Daoy (cell line): Measurements from ENCODE around the gene KCNG1. TPM values are rescaled to one million over a fixed set of nuclear protein-coding genes. Genes with fewer than 3 reads are reported as not detected.
"Not testable (repeated sequence)": the region's sequence is repeated elsewhere in the genome, so short reads cannot be mapped to it uniquely, and the experiment has no call there.

Source experiments
- DNase-seq: peaks from one replicate; pipeline ENCODE4 v3.0.0-alpha.2; 2015; ENCODE audit warnings: low read depth
- total RNA-seq: library from RNA; depleted of rRNA; stranded (reverse); fragments of >200 nt; shearing (Covaris generic); gene quantifications from 2 replicates; pipeline ENCODE4 v1.2.3, GENCODE V29; 2014; rRNA removed

The KCNG1 gene, protein sequence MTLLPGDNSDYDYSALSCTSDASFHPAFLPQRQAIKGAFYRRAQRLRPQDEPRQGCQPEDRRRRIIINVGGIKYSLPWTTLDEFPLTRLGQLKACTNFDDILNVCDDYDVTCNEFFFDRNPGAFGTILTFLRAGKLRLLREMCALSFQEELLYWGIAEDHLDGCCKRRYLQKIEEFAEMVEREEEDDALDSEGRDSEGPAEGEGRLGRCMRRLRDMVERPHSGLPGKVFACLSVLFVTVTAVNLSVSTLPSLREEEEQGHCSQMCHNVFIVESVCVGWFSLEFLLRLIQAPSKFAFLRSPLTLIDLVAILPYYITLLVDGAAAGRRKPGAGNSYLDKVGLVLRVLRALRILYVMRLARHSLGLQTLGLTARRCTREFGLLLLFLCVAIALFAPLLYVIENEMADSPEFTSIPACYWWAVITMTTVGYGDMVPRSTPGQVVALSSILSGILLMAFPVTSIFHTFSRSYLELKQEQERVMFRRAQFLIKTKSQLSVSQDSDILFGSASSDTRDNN
- total RNA-seq: 71.9 and 91.3 TPM in 2 replicates

GRCh38 chr20:51022803-51023616 lies at the start of gene KCNG1:
KCNG1 (minus strand) TSS chr20:51023107; CDS start chr20:51010338, 12,769 bp downstream.
- DNase-seq: peak; percentile 93

DNA sequence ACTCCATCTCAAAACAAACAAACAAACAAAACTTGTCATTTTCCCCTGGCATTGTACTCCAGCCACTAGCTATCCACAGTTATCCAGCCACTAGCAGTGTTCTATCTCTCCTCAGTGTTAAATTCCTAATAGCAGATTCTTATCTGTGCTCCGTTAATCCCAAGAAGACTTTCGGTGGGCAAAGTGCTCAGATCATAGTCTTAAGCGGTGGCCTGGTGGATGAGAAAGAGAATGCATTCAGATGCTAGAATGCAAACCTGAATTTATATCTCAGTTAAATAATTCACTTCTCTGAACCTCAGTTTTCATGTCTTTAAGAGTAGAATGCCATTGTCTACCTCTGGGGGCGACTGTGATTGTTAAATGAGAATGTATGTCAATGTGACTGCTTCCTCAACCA lies 47.7 kb upstream of the KCNG1 start:
- no peak for DNase-seq

DNA sequence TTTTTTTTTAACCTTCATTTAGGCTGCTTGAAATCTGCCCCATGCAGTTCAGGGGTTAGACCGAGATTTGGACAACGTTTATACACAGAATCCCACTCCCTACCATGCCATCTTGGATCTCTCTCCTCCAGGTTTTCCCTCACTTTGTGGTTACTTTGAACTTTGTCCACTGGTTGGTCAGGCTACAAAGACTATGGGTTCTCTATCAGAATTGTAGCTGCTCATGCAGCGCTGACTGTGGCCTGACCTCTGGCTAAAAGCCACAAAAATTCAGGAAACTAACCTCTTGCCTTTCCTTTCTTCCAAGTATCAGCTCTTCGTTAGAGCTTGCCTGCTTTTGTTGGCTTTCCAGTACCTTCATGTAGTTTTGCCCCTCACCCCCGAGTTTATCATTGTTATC lies 44.9 kb upstream of the KCNG1 start:
- DNase-seq: no peak

GRCh38 chr20:51065615-51066014 lies 42.7 kb upstream of the KCNG1 start:
- DNase-seq: no peak

DNA sequence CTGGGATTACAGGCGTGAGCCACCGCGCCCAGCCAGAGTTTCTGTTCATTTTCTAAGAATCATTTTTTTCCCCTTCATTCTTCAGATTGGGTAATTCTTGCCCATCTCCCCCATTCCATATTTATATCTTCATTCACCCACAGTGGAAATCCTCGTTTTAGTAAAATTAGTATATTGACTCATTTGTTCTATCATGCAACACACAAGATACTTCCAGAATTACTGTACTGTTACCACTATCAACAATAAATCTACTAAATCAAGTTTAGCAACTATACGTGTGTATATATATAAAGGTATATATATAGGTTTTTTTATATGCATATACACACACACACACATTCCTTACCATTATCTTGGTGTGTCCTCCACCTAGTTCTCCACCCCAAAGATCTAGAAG lies 41.2 kb upstream of the KCNG1 start:
- no peak for DNase-seq

DNA sequence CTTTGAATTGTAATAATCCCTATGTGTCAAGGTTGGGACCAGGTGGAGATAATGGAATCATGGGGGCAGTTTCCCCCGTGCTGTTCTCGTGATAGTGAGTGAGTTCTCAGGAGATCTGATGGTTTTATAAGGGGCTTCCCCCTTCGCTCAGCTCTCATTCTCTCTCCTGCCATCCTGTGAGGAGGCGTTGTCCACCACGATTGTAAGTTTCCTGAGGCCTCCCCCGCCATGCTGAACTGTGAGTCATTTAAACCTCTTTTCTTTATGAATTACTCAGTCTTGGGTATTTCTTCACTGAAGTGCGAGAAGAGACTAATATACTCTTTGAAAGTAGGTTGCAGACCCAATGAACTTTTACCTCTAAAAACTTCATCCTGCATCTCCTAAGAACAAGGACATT lies 39.2 kb upstream of the KCNG1 start:
- DNase-seq: no peak

DNA sequence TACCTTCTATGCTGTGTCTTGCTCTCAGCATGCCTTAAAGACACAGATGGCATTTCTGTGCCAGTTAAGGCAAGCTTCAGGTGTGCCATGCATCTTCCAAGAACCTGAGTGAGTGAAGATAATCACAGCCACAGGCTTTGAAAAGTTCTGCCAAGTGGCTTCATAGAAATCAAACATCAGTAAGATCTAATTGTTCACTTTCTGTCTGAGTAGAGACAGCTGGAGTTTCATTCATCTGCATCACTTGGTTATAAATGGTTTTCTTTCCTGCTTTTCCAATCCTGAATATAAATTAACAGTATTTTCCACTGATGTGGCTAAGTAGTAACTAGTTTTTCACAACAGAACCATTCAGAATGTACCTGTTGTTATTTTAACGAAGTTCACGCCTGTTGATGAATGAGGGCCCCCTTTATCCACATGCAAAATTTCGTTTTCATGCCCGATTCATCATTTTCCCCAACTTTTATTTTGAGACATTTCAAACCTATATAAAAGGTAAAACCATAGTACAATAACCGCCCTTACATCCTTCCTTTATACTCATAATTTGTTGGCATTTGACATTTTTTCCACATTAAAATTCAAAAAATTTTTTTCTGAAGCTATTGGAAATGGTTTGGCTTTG lies 38.6 kb upstream of the KCNG1 start:
- no peak for DNase-seq

DNA sequence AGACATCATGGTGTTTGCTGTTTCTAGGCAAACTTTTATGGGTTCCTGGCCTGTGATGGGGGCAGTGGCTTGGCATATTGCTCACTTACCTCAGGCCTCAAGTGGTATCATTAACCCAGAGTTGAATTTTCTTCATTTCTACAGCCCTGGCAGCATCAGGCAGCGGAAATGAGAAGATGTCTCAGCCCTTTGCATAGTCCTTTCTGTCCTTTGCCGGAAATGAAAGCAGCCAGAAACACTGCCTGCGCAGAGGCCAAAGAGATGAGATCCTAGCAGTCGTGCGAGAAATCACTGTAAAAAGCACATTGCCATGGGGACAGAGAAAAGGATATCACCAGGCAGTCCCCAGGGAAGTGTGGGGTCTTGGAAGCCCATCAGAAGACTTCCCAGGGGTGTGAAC lies 37.4 kb upstream of the KCNG1 start:
- no peak for DNase-seq

GRCh38 chr20:51059862-51060261 lies 37.0 kb upstream of the KCNG1 start:
- peak; percentile 34 for DNase-seq

DNA sequence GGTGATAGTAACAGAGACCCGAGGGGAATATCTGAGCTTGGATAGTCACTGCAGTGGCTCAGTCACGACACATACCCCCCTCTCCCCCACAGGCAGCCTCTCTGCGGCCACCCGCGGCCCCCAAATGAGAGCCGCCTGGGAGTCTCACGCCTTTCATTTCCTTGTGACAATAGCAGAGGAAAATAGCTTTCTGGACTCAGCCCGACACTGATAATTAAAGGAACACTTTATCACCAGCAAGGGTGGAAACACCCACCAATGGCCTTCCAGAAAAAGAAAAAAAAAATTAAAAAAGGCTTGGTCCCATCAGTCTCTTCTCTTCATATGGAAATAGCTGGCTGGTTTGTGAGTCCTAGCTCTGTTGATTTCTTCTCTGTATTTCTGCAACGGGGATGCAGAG lies 35.1 kb upstream of the KCNG1 start:
- DNase-seq: no peak

GRCh38 chr20:51054233-51054632 lies 31.3 kb upstream of the KCNG1 start:
- DNase-seq: no peak

GRCh38 chr20:51050531-51051075 lies 27.7 kb upstream of the KCNG1 start:
- DNase-seq: no peak

DNA sequence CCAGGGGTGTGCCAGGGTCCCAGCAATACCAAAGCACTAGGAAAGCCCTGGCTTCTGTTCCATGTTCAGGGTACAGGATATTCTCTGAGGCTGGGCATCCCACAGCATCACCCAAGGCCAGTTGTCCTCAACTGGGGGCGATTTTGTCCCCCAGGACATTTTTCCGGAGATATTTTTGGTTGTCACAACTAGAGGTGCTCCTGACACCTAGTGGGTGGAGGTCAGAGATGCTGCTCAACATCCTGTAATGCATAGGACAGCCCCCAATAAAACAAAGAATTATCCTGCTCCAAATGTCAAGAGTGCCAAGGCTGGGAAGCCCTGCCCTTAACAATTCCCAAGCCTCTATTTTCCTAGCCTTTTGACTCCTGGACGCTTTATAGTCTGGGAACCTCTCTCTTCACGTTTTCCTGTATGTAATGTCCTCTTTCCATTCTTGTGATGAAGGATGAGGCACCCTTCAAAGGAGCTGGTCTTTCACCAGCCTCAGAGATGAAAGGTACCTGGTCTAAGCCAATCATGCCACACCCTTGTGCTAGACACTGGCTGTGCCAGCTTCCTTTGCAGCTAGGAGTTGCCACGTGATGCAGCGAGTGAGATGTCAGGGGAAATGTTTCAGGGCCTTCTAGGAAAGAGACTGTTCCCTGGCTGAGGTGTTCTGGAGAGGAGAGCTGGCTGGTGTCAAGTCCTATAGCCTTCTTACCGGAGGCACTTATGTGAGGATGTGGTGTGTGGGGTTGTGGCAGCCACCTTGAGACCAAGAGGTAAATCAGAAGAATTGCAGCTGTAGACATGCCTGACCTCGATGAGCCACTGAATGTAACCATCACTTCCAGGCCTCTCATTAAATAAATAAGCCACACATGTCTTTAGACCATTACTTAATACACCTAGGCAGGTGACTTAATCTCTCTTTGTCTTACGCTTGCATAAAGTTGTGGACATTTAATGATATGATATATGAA lies 23.4 kb upstream of the KCNG1 start:
- DNase-seq: no peak

DNA sequence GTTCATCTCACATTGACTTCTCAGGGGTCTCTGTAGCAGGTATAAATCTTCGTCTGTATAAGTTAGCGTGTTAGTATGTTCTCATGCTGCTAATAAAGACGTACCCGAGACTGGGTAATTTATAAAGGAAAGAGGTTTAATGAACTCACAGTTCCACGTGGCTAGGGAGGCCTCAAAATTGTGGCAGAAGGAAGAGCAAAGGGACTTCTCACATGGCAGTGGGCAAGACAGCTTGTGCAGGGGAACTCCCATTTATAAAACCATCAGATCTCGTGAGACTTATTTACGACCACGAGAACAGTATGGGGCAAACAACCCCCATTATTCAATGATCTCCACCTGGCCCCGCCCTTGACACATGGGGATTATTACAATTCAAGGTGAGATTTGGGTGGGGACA lies 22.6 kb upstream of the KCNG1 start:
- DNase-seq: not testable (repeated sequence)

DNA sequence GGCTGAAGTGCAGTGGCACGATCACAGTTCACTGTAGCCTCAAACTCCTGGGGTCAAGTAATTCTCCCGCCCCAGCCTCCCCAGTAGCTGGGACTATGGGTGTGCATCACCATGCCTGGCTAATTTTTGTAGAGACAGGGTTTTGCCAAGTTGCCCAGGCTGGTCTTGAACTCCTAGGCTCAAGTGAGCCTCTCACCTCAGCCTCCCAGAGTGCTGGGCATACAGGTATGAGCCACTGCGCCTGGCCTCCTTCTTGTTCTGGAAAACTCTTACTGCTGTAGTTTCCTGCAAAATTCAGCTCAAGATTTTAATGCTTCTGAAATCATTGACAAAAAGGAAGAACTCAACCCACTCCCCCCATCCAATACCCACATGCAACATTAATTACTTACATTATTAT lies 21.9 kb upstream of the KCNG1 start:
- DNase-seq: no peak

DNA sequence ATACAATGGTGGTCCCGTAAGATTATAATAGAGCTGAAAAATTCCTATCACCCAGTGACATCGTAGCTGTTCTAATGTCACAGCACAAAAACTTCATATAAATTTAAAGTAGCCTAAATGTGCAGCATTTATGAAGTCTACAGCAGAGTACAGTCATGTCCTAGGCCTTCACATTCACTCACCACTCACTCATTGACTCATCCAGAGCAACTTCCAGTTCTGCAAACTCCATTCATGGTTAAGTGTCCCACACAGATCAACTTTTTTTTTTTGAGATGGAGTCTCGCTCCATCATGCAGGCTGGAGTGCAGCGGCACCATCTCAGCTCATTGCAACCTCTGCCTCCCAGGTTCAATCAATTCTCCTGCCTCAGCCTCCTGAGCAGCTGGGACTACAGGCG lies 20.9 kb upstream of the KCNG1 start:
- DNase-seq: peak; percentile 34

GRCh38 chr20:51042657-51043247 lies 19.8 kb upstream of the KCNG1 start:
- no peak for DNase-seq

DNA sequence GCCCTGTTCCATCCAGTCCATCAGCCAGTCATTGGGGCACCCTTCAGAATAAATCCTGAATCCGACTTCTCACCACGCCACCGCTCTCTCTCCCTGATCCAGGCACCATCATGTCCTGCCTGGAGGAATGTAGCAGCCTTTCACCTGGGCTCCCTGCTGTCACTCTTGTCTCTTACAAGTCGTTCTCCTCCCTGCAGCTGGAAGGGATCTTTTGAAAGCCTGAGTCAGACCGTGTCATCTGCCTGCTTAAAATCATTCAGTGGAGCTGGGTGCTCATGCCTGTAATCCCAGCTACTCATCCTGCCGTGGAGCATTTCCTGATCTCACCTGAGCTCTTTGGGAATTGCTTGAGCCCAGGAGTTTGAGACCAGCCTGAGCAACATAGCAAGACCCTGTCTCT lies 19.2 kb upstream of the KCNG1 start:
- DNase-seq: no peak

DNA sequence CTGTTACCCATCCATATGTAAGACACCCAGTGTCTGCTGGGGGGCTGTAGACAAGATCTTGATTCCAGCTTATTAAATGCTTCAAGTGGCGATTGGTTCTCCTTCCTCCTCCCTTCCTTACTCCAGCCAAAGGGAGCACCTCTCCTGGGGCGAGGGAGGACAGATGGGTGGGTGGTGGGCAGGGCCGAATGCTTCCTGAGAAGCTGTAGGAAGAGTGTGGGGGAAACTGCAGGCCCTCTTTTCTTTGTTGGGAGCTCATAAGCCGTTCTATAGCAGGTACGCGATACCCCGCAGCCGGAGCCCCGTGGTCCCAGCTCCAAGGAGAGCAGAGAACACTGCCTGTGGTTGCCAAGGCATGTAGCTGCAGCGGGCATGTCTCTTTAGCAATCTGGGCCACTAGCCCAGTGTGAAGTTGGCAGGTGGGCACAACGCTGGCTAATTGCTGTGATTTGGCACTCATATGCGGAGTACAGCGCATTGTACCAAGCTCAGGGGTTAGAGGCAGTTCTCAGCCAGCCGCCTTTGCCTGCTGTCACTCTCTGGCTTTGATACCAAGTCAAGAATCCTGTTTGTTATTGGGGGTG lies 14.7 kb upstream of the KCNG1 start:
- no peak for DNase-seq
